Esophagus (tissue), 2 donors: ENCODE measurements around the gene TAF7. TPM values are rescaled to one million over a fixed set of nuclear protein-coding genes. Genes with fewer than 3 reads are reported as not detected.
A peak's percentile ranks its signal among the peaks of the same experiment; 100 is the strongest.
"Not testable (repeated sequence)": the region's sequence is repeated elsewhere in the genome, so short reads cannot be mapped to it uniquely, and the experiment has no call there.

Experiments used
- H3K27ac ChIP-seq, 2 donors: one replicate each; pipeline ENCODE4 v1.5.1; 2013; ENCODE audit warnings: low read depth in 2 of 2, mild to moderate bottlenecking in 2 of 2, inconsistent platforms in 1 of 2, low read length in 1 of 2, moderate library complexity in 1 of 2
- H3K27me3 ChIP-seq, 2 donors: one replicate each; pipeline ENCODE4 v1.6.1; 2013; ENCODE audit warnings: low read length in 2 of 2, control low read depth in 1 of 2, mild to moderate bottlenecking in 1 of 2; ENCODE audit not compliant: insufficient read depth in 2 of 2, control insufficient read depth in 1 of 2
- H3K36me3 ChIP-seq, 2 donors: one replicate each; pipeline ENCODE4 v1.6.1; 2013; ENCODE audit warnings: low read length in 1 of 2; ENCODE audit not compliant: control insufficient read depth in 2 of 2, insufficient read depth in 2 of 2
- H3K4me1 ChIP-seq, 2 donors: one replicate each; pipeline ENCODE4 v1.6.1; 2013; ENCODE audit warnings: low read length in 1 of 2; ENCODE audit not compliant: control insufficient read depth in 2 of 2, insufficient read depth in 2 of 2
- H3K4me3 ChIP-seq, 2 donors: one replicate each; pipeline ENCODE4 v1.5.1; 2013; ENCODE audit warnings: low read length in 2 of 2, mild to moderate bottlenecking in 2 of 2, low read depth in 1 of 2, moderate library complexity in 1 of 2
- H3K9me3 ChIP-seq, 2 donors: one replicate each; pipeline ENCODE4 v1.6.1; 2013; ENCODE audit warnings: mild to moderate bottlenecking in 2 of 2, low read depth in 1 of 2, low read length in 1 of 2, moderate library complexity in 1 of 2; ENCODE audit not compliant: control insufficient read depth in 2 of 2, insufficient read depth in 1 of 2
- WGBS, 2 donors: extraction: QIAGEN DNeasy Blood & Tissue Kit; methylation state at CpG; one replicate each; pipeline ENCODE4 v1.1.7; 2013; 5-methylcytosine and 5-hydroxymethylcytosine counted together
- polyA plus RNA-seq, 2 donors: library from polyadenylated mRNA; stranded (reverse); fragments of 200-250 nt; gene quantifications; one replicate each; pipeline ENCODE4 v1.2.3, GENCODE V29; 2013
- donor health status: healthy with polysubstance abuse.
- donor health status: Bipolar disorder and iron deficiency.

Gene TAF7
- polyA plus RNA-seq, 2 donors, result 22.5 to 35.3 TPM

GRCh38 chr5:141355641-141356040, 35.1 kb upstream of the TAF7 start:
- peaks cover 31 to 54% of the 10 kb centered on the region in 2 donors for H3K9me3 ChIP-seq
- H3K4me1 ChIP-seq, result peaks cover 0 to 2% of the 10 kb centered on the region in 2 donors
- 55 to 56% methylated on average over 24 of the region's 24 CpGs for WGBS, 2 donors
- no peak overlapping the region for H3K27ac ChIP-seq
- H3K27me3 ChIP-seq, result peaks cover 0 to 8% of the 10 kb centered on the region in 2 donors
- no peak overlapping the region for H3K4me3 ChIP-seq
- no peaks in the 10 kb centered on the region for H3K36me3 ChIP-seq

- 23 to 25% methylated on average over 29 of the region's 29 CpGs for WGBS, 2 donors
- Histone ChIP-seq H3K27me3 (peaks cover 0 to 3% of the 10 kb centered on the region in 2 donors), H3K4me1 (peaks cover 0 to 2% of the 10 kb centered on the region in 2 donors), H3K27ac (no peak within 1 kb of the TSS), H3K9me3 (peaks cover 32 to 53% of the 10 kb centered on the region in 2 donors), H3K36me3 (no peaks in the 10 kb centered on the region), H3K4me3 (peak within 1 kb of the TSS in 1 of 2 donors; percentile 27)
Measured at GRCh38 chr5:141354900-141355469, 34.4 kb upstream of the TAF7 start, which contains the start of gene PCDHGA4. PCDHGA4 (plus strand) TSS chr5:141355021; CDS start chr5:141355108, 87 bp downstream.

GRCh38 chr5:141351591-141351990, 31.0 kb upstream of the TAF7 start:
- Histone ChIP-seq H3K4me1 (peaks cover 0 to 2% of the 10 kb centered on the region in 2 donors), H3K36me3 (no peaks in the 10 kb centered on the region), H3K4me3 (no peak overlapping the region), H3K9me3 (peaks cover 25 to 46% of the 10 kb centered on the region in 2 donors), H3K27me3 (peaks cover 0 to 3% of the 10 kb centered on the region in 2 donors), H3K27ac (no peak overlapping the region)
- WGBS, 2 donors, result 40 to 42% methylated on average over 31 to 36 of the region's 36 CpGs

- 25 to 26% methylated on average over 29 of the region's 29 CpGs for WGBS, 2 donors
- Histone ChIP-seq H3K4me3 (peak within 1 kb of the TSS in 1 of 2 donors; percentile 37), H3K27me3 (peaks cover 0 to 3% of the 10 kb centered on the region in 2 donors), H3K9me3 (peaks cover 17 to 38% of the 10 kb centered on the region in 2 donors), H3K27ac (no peak within 1 kb of the TSS), H3K36me3 (no peaks in the 10 kb centered on the region), H3K4me1 (peaks cover 0 to 2% of the 10 kb centered on the region in 2 donors)
Measured at GRCh38 chr5:141349917-141350619, 29.5 kb upstream of the TAF7 start, which contains the start of gene PCDHGB1. PCDHGB1 (plus strand) TSS chr5:141350099; CDS start chr5:141350261, 162 bp downstream.

GRCh38 chr5:141346017-141346416, 25.4 kb upstream of the TAF7 start:
- not testable (repeated sequence) for H3K27ac ChIP-seq, H3K4me1 ChIP-seq, H3K36me3 ChIP-seq, H3K4me3 ChIP-seq, H3K27me3 ChIP-seq
- 45 to 49% methylated on average over 20 to 27 of the region's 35 CpGs for WGBS, 2 donors
- peaks cover 20 to 32% of the 10 kb centered on the region in 2 donors for H3K9me3 ChIP-seq

GRCh38 chr5:141345327-141345726, 24.7 kb upstream of the TAF7 start:
- Histone ChIP-seq H3K27me3 (peaks cover 0 to 4% of the 10 kb centered on the region in 2 donors), H3K27ac (no peak overlapping the region), H3K36me3 (no peaks in the 10 kb centered on the region), H3K4me3 (no peak overlapping the region), H3K4me1 (no peaks in the 10 kb centered on the region), H3K9me3 (peaks cover 20 to 33% of the 10 kb centered on the region in 2 donors)
- WGBS, 2 donors, result 37% methylated on average over 20 of the region's 20 CpGs

- peak overlapping the region in 1 of 2 donors; percentile 30 for H3K4me3 ChIP-seq
- no peaks in the 10 kb centered on the region for H3K36me3 ChIP-seq
- H3K4me1 ChIP-seq, result no peaks in the 10 kb centered on the region
- peaks cover 16 to 41% of the 10 kb centered on the region in 2 donors for H3K9me3 ChIP-seq
- H3K27ac ChIP-seq, result no peak overlapping the region
- 32 to 34% methylated on average over 31 of the region's 31 CpGs for WGBS, 2 donors
- H3K27me3 ChIP-seq, result peaks cover 0 to 9% of the 10 kb centered on the region in 2 donors
Measured at GRCh38 chr5:141343953-141344463, 23.4 kb upstream of the TAF7 start.

GRCh38 chr5:141343242-141343952, 22.8 kb upstream of the TAF7 start, which contains the start of gene PCDHGA3:
PCDHGA3 (plus strand) TSS chr5:141343829; CDS start chr5:141344034, 205 bp downstream.
- Histone ChIP-seq H3K27me3 (peaks cover 0 to 13% of the 10 kb centered on the region in 2 donors), H3K36me3 (no peaks in the 10 kb centered on the region), H3K27ac (no peak within 1 kb of the TSS), H3K4me1 (no peaks in the 10 kb centered on the region), H3K9me3 (peaks cover 22 to 46% of the 10 kb centered on the region in 2 donors), H3K4me3 (peak within 1 kb of the TSS in 1 of 2 donors; percentile 30)
- WGBS, 2 donors, result 25 to 26% methylated on average over 9 of the region's 9 CpGs

GRCh38 chr5:141342773-141343172, 22.2 kb upstream of the TAF7 start:
- Histone ChIP-seq H3K4me3 (no peak overlapping the region), H3K4me1 (no peaks in the 10 kb centered on the region), H3K36me3 (no peaks in the 10 kb centered on the region), H3K27ac (no peak overlapping the region), H3K9me3 (peaks cover 22 to 46% of the 10 kb centered on the region in 2 donors), H3K27me3 (peaks cover 0 to 13% of the 10 kb centered on the region in 2 donors)
- 11 to 15% methylated on average over 1 of the region's 1 CpG for WGBS, 2 donors
